Measurements from ENCODE around the gene CLDN5. TPM values are rescaled to one million over a fixed set of nuclear protein-coding genes. Genes with fewer than 3 reads are reported as not detected.

Gene CLDN5
- total RNA-seq, 5 donors from 2014 or later (not counting 1 experiment from before 2014, with no cell fraction given), result 0.36 to 0.98 (median 0.85) TPM; not detected in 1

DNA sequence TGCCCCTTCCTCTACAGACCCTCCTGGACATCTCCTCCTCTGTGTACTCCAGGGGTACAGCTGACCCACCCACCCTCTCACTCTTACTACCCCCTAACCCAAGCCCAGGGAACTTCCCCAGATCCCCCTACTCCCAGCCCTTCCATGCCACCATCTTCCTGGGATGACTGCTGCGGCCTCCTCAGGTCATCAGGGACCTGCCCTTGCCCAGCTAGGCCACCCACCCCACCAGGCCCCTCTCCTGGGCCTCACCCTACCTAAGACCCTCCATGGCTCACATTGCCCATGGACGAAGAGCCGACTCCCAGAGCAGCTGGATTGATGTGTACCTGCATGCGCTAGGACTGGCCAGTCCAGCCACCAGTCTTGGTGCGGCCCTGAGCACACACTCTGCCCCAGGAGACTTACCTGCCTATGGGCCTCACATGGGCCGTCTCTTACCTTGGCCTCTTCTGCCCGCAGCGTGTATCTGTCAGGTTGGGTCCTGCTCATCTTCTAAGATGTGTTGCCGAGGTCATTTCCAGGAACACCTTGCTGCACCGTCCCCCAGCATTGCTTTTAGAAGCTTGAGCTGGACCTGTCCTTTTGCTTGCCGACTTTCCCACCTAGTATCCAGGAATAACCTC is 2.0 kb upstream of the CLDN5 start:
- DNase-seq (peak in 1 of 35 experiments; percentile 22), ATAC-seq (replicated peaks in 1 of 4) (no peak)
- no peak overlapping the region for H3K27ac ChIP-seq (ENCODE audit: low read length)
- Mint-ChIP-seq H3K27ac (no peak overlapping the region), H3K4me3 (peak overlapping the region in 1 of 3 donors; percentile 75), H3K4me1 (peaks cover 5 to 17% (median 8%) of the 10 kb centered on the region in 3 donors), H3K9me3 (no peaks in the 10 kb centered on the region), H3K36me3 (no peaks in the 10 kb centered on the region), H3K27me3 (peaks cover 15 to 40% of the 10 kb centered on the region in 2 donors)
- no peaks in the 10 kb centered on the region for H3K9me3 ChIP-seq
- no peak overlapping the region for H3K4me3 ChIP-seq (ENCODE audit: control insufficient read depth in 1 of 2, extremely low read depth in 1 of 2, low read length in 1 of 2)
- no peaks in the 10 kb centered on the region for H3K36me3 ChIP-seq (ENCODE audit: control insufficient read depth in 2 of 2, extremely low read depth in 1 of 2, insufficient read depth in 1 of 2, low read length in 1 of 2)
- ChIA-PET CTCF (no interaction called here), POLR2A (no interaction called here)
- H3K27me3 ChIP-seq (replicated peaks in 1 of 2; ENCODE audit: control insufficient read depth in 2 of 2, extremely low read depth in 1 of 2, insufficient read depth in 2 of 2, low read length in 1 of 2), result peaks cover 2 to 74% of the 10 kb centered on the region in 2 experiments
- peaks cover 0 to 21% of the 10 kb centered on the region in 2 experiments for H3K4me1 ChIP-seq (ENCODE audit: control insufficient read depth in 1 of 2, extremely low read depth in 1 of 2, insufficient read depth in 2 of 2, low read length in 2 of 2)
- 92% methylated on average over 11 of the region's 11 CpGs for WGBS (ENCODE audit: insufficient coverage)

- Mint-ChIP-seq H3K9me3 (no peaks in the 10 kb centered on the region), H3K4me1 (peaks cover 5 to 17% (median 8%) of the 10 kb centered on the region in 3 donors), H3K27ac (no peak overlapping the region), H3K36me3 (no peaks in the 10 kb centered on the region), H3K4me3 (peak overlapping the region in 1 of 3 donors; percentile 75), H3K27me3 (peaks cover 15 to 40% of the 10 kb centered on the region in 2 donors)
- ChIA-PET CTCF (no interaction called here), POLR2A (no interaction called here)
- Histone ChIP-seq H3K27ac (ENCODE audit: low read length) (no peak overlapping the region), H3K9me3 (no peaks in the 10 kb centered on the region), H3K4me1 (ENCODE audit: control insufficient read depth in 1 of 2, extremely low read depth in 1 of 2, insufficient read depth in 2 of 2, low read length in 2 of 2) (peaks cover 0 to 21% of the 10 kb centered on the region in 2 experiments), H3K27me3 (replicated peaks in 1 of 2; ENCODE audit: control insufficient read depth in 2 of 2, extremely low read depth in 1 of 2, insufficient read depth in 2 of 2, low read length in 1 of 2) (peaks cover 2 to 73% of the 10 kb centered on the region in 2 experiments), H3K36me3 (ENCODE audit: control insufficient read depth in 2 of 2, extremely low read depth in 1 of 2, insufficient read depth in 1 of 2, low read length in 1 of 2) (no peaks in the 10 kb centered on the region), H3K4me3 (ENCODE audit: control insufficient read depth in 1 of 2, extremely low read depth in 1 of 2, low read length in 1 of 2) (no peak overlapping the region)
- no peak for DNase-seq
- WGBS (ENCODE audit: insufficient coverage), result 55% methylated on average over 1 of the region's 3 CpGs
- no peak for ATAC-seq (replicated peaks in 1 of 4)
These were observed 1.5 kb upstream of the CLDN5 start for GRCh38 chr22:19525666-19526065.

- CTCF ChIA-PET, result no interaction called here
- H3K9me3 Mint-ChIP-seq, result no peaks in the 10 kb centered on the region
- Histone ChIP-seq H3K4me3 (ENCODE audit: control insufficient read depth in 1 of 2, extremely low read depth in 1 of 2, low read length in 1 of 2) (no peak overlapping the region), H3K27me3 (replicated peaks in 1 of 2; ENCODE audit: control insufficient read depth in 2 of 2, extremely low read depth in 1 of 2, insufficient read depth in 2 of 2, low read length in 1 of 2) (peaks cover 2 to 72% of the 10 kb centered on the region in 2 experiments), H3K4me1 (ENCODE audit: control insufficient read depth in 1 of 2, extremely low read depth in 1 of 2, insufficient read depth in 2 of 2, low read length in 2 of 2) (peaks cover 0 to 21% of the 10 kb centered on the region in 2 experiments), H3K9me3 (no peaks in the 10 kb centered on the region), H3K36me3 (ENCODE audit: control insufficient read depth in 2 of 2, extremely low read depth in 1 of 2, insufficient read depth in 1 of 2, low read length in 1 of 2) (no peaks in the 10 kb centered on the region), H3K27ac (ENCODE audit: low read length) (no peak overlapping the region)
- DNase-seq, result peak in 1 of 35 experiments; percentile 1
- 83% methylated on average over 11 of the region's 15 CpGs for WGBS (ENCODE audit: insufficient coverage)
- ATAC-seq (replicated peaks in 1 of 4), result no peak
- POLR2A ChIA-PET, result no interaction called here
- H3K4me3 Mint-ChIP-seq, result peak overlapping the region in 2 of 3 donors; percentile 31 to 75
- H3K27me3 Mint-ChIP-seq, result peaks cover 15 to 40% of the 10 kb centered on the region in 2 donors
- peaks cover 5 to 17% (median 8%) of the 10 kb centered on the region in 3 donors for H3K4me1 Mint-ChIP-seq
- H3K36me3 Mint-ChIP-seq, result no peaks in the 10 kb centered on the region
- no peak overlapping the region for H3K27ac Mint-ChIP-seq
These were observed 978 bp upstream of the CLDN5 start for GRCh38 chr22:19525116-19525660.

DNA sequence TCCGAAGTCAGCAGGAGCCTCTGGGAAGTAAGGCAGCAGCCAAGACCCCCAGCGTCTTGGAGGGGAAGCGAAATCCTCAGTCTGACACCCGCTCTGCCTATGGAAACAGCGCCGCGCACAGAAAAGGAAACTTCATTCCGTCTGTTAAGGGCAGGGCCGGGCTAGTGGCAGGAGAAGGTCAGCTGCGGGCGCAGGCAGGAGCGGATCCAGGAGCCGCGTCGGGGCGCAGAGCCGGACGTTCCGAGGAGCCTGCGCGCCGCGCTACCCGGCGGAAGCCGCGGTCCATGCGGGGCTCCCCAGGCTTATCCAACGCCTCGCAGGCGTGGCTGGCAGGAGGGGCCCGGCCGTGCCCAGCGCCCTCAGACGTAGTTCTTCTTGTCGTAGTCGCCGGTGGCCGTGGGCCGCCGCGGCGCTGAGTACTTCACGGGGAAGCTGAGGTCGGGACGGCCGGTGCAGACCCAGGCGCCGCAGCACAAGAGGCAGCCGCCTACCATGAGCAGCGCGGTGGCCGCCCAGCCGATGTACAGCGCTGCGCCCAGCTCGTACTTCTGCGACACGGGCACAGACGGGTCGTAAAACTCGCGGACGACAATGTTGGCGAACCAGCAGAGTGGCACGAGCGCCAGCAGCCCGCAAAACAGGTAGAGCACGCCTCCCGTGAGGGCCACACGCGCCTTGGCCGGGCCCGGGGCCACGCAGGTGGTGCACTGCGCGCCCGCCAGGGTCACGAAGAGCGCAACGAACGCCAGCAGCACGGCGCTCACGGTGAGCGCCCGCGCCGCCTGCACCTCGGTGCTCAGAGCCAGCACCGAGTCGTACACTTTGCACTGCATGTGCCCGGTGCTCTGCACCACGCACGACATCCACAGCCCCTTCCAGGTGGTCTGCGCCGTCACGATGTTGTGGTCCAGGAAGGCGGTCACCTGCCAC is 705 bp downstream of the CLDN5 start:
- Histone ChIP-seq H3K4me3 (ENCODE audit: control insufficient read depth in 1 of 2, extremely low read depth in 1 of 2, low read length in 1 of 2) (peak overlapping the region; percentile 7 to 72), H3K9me3 (no peaks in the 10 kb centered on the region), H3K4me1 (ENCODE audit: control insufficient read depth in 1 of 2, extremely low read depth in 1 of 2, insufficient read depth in 2 of 2, low read length in 2 of 2) (peaks cover 0 to 21% of the 10 kb centered on the region in 2 experiments), H3K27ac (ENCODE audit: low read length) (no peak overlapping the region), H3K27me3 (replicated peaks in 1 of 2; ENCODE audit: control insufficient read depth in 2 of 2, extremely low read depth in 1 of 2, insufficient read depth in 2 of 2, low read length in 1 of 2) (peaks cover 2 to 68% of the 10 kb centered on the region in 2 experiments), H3K36me3 (ENCODE audit: control insufficient read depth in 2 of 2, extremely low read depth in 1 of 2, insufficient read depth in 1 of 2, low read length in 1 of 2) (no peaks in the 10 kb centered on the region)
- Mint-ChIP-seq H3K4me3 (peak overlapping the region; percentile 57 to 75 (median 61)), H3K9me3 (no peaks in the 10 kb centered on the region), H3K27me3 (peaks cover 15 to 37% of the 10 kb centered on the region in 2 donors), H3K27ac (no peak overlapping the region), H3K4me1 (peaks cover 5 to 17% (median 8%) of the 10 kb centered on the region in 3 donors), H3K36me3 (no peaks in the 10 kb centered on the region)
- POLR2A ChIA-PET, result no interaction called here
- WGBS (ENCODE audit: insufficient coverage), result 3% methylated on average over 95 of the region's 99 CpGs
- peak in 10 of 35 experiments; percentile 6 to 29 (median 18) for DNase-seq
- CTCF ChIA-PET, result no interaction called here
- peak; percentile 47 to 84 (median 62) for ATAC-seq (replicated peaks in 1 of 4)

GRCh38 chr22:19522881-19523239 is 1.4 kb downstream of the CLDN5 start:
- Mint-ChIP-seq H3K36me3 (no peaks in the 10 kb centered on the region), H3K27ac (no peak overlapping the region), H3K27me3 (peaks cover 15 to 37% of the 10 kb centered on the region in 2 donors), H3K4me3 (peak overlapping the region; percentile 28 to 75 (median 45)), H3K4me1 (peaks cover 5 to 17% (median 8%) of the 10 kb centered on the region in 3 donors), H3K9me3 (no peaks in the 10 kb centered on the region)
- peaks cover 2 to 62% of the 10 kb centered on the region in 2 experiments for H3K27me3 ChIP-seq (replicated peaks in 1 of 2; ENCODE audit: control insufficient read depth in 2 of 2, extremely low read depth in 1 of 2, insufficient read depth in 2 of 2, low read length in 1 of 2)
- ChIA-PET CTCF (no interaction called here), POLR2A (no interaction called here)
- H3K4me3 ChIP-seq (ENCODE audit: control insufficient read depth in 1 of 2, extremely low read depth in 1 of 2, low read length in 1 of 2), result peak overlapping the region in 1 of 2 donors; percentile 72
- DNase-seq, result no peak
- H3K36me3 ChIP-seq (ENCODE audit: control insufficient read depth in 2 of 2, extremely low read depth in 1 of 2, insufficient read depth in 1 of 2, low read length in 1 of 2), result no peaks in the 10 kb centered on the region
- H3K9me3 ChIP-seq, result no peaks in the 10 kb centered on the region
- peaks cover 0 to 21% of the 10 kb centered on the region in 2 experiments for H3K4me1 ChIP-seq (ENCODE audit: control insufficient read depth in 1 of 2, extremely low read depth in 1 of 2, insufficient read depth in 2 of 2, low read length in 2 of 2)
- H3K27ac ChIP-seq (ENCODE audit: low read length), result no peak overlapping the region
- no peak for ATAC-seq (replicated peaks in 1 of 4)
- WGBS (ENCODE audit: insufficient coverage), result 42% methylated on average over 7 of the region's 9 CpGs

GRCh38 chr22:19522190-19522880 is 1.9 kb downstream of the CLDN5 start:
- Mint-ChIP-seq H3K4me1 (peaks cover 5 to 17% (median 8%) of the 10 kb centered on the region in 3 donors), H3K9me3 (no peaks in the 10 kb centered on the region), H3K4me3 (peak overlapping the region in 2 of 3 donors; percentile 45 to 75), H3K27ac (no peak overlapping the region), H3K36me3 (no peaks in the 10 kb centered on the region), H3K27me3 (peaks cover 15 to 35% of the 10 kb centered on the region in 2 donors)
- CTCF ChIA-PET, result no interaction called here
- H3K4me1 ChIP-seq (ENCODE audit: control insufficient read depth in 1 of 2, extremely low read depth in 1 of 2, insufficient read depth in 2 of 2, low read length in 2 of 2), result peaks cover 0 to 21% of the 10 kb centered on the region in 2 experiments
- H3K36me3 ChIP-seq (ENCODE audit: control insufficient read depth in 2 of 2, extremely low read depth in 1 of 2, insufficient read depth in 1 of 2, low read length in 1 of 2), result no peaks in the 10 kb centered on the region
- no peak overlapping the region for H3K27ac ChIP-seq (ENCODE audit: low read length)
- WGBS (ENCODE audit: insufficient coverage), result 87% methylated on average over 10 of the region's 16 CpGs
- DNase-seq, result no peak
- H3K27me3 ChIP-seq (replicated peaks in 1 of 2; ENCODE audit: control insufficient read depth in 2 of 2, extremely low read depth in 1 of 2, insufficient read depth in 2 of 2, low read length in 1 of 2), result peaks cover 2 to 57% of the 10 kb centered on the region in 2 experiments
- H3K4me3 ChIP-seq (ENCODE audit: control insufficient read depth in 1 of 2, extremely low read depth in 1 of 2, low read length in 1 of 2), result no peak overlapping the region
- POLR2A ChIA-PET, result interaction anchor here in 1 of 2 donors (0.6 kb wide), 1 partner anchor 9 kb away, joined by 3 read pairs; no protein-coding TSS in a partner anchor
- H3K9me3 ChIP-seq, result no peaks in the 10 kb centered on the region
- ATAC-seq (replicated peaks in 1 of 4), result no peak
